HG03066 (cell line): ENCODE measurements around the gene LYZL1.
"Not testable (repeated sequence)": the region's sequence is repeated elsewhere in the genome, so short reads cannot be mapped to it uniquely, and the experiment has no call there.

ENCODE experiments used
- ATAC-seq: cut with Tn5 transposase; IDR thresholded peaks from one replicate; pipeline ENCODE4 v1.9.1; 2021; ENCODE audit warnings: low read depth; ENCODE audit not compliant: unreplicated experiment

The LYZL1 gene

DNA sequence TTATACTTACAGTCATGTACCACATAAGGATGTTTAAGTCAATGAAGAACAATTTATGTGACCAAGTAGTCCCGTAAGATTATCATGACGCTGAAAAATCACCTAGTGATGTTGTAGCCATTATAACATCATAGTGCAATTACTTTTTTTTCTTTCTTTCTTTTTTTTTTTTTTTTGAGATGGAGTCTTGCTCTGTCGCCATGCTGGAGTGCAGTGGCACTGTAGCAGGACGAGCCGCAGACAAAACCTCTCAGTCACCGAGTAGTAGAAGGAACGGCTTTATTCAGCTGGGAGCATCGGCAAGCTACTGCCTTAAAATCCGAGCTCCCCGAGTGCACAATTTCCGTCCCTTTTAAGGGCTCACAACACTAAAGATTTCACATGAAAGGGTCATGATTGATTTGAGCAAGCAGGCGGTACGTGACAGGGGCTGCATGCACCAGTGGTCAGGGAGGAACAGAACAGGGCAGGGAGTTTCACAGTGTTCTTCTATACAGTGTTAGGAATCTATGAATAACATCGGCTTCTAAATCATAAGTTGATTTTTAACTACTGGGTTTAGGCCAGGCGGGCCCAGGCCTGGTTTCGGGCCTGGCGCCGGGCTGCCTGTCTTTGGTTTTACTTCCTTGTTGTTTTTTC is 71.5 kb downstream of the LYZL1 start:
- not testable (repeated sequence) for ATAC-seq
